MCF 10A (cell line): ENCODE measurements around the gene SSNA1. TPM values are rescaled to one million over a fixed set of nuclear protein-coding genes. Genes with fewer than 3 reads are reported as not detected.
A peak's percentile ranks its signal among the peaks of the same experiment; 100 is the strongest.

Experiments
- BruUV-seq: library from RNA; stranded (reverse); fragments of 400-500 nt; replicated peaks from 2 replicates; lab custom pipeline; 2021; lab: Mats Ljungman, UMichigan
- CTCF ChIA-PET: fragments of 300-600 bp; sonication (Branson Sonifier 250); formaldehyde crosslinking; extraction: SDS; loops from one replicate; lab custom pipeline; 2021; ENCODE audit warnings: antibody characterized with exemption, inconsistent platforms; lab: Yijun Ruan, JAX
- POLR2A ChIA-PET: fragments of 300-600, 350-650 bp; sonication (Branson Sonifier 250); formaldehyde crosslinking; extraction: SDS; loops from one replicate; lab custom pipeline; 2020; ENCODE audit warnings: antibody characterized with exemption, inconsistent platforms; lab: Yijun Ruan, JAX
- DNase-seq: peaks from one replicate; pipeline ENCODE4 v3.0.0-alpha.2; 2018; ENCODE audit not compliant: unreplicated experiment
- H3K27ac Mint-ChIP-seq: one replicate; pipeline ENCODE4 v1.8.0; 2022; ENCODE audit warnings: mild to moderate bottlenecking, low read depth, mixed read lengths; ENCODE audit not compliant: unreplicated experiment
- H3K27me3 Mint-ChIP-seq: one replicate; pipeline ENCODE4 v1.8.0; 2022; ENCODE audit warnings: mixed read lengths; ENCODE audit not compliant: insufficient read depth, unreplicated experiment
- H3K36me3 Mint-ChIP-seq: one replicate; pipeline ENCODE4 v1.8.0; 2022; ENCODE audit warnings: mild to moderate bottlenecking, moderate library complexity, mixed read lengths; ENCODE audit not compliant: insufficient read depth, unreplicated experiment
- H3K4me1 Mint-ChIP-seq: one replicate; pipeline ENCODE4 v1.8.0; 2022; ENCODE audit warnings: mixed read lengths; ENCODE audit not compliant: insufficient read depth, unreplicated experiment
- H3K4me3 Mint-ChIP-seq: one replicate; pipeline ENCODE4 v1.8.0; 2022; ENCODE audit warnings: mild to moderate bottlenecking, moderate library complexity, mixed read lengths; ENCODE audit not compliant: unreplicated experiment
- H3K9me3 Mint-ChIP-seq: one replicate; pipeline ENCODE4 v1.8.0; 2022; ENCODE audit warnings: mixed read lengths; ENCODE audit not compliant: unreplicated experiment
- CTCF ChIP-seq: fragments of 200-600 bp; IDR thresholded peaks from one replicate; pipeline ENCODE4 v1.8.0; 2022; ENCODE audit warnings: antibody characterized with exemption, mild to moderate bottlenecking; ENCODE audit not compliant: unreplicated experiment
- intact Hi-C: fragments of 100-400 bp; cut with micrococcal nuclease; formaldehyde crosslinking; loops from 2 replicates; pipeline ENCODE4 v1.14.1; 2022
- total RNA-seq: library from RNA; stranded (reverse); gene quantifications from 2 replicates; pipeline ENCODE4 v1.2.3, GENCODE V29; 2022

Gene SSNA1
- total RNA-seq, 1 experiment from 2014 or later: 81.4 TPM

GRCh38 chr9:137219757-137220316 lies 31.4 kb downstream of the SSNA1 start:
- Mint-ChIP-seq H3K4me1 (peaks cover 5% of the 10 kb centered on the region), H3K9me3 (no peaks in the 10 kb centered on the region), H3K27me3 (no peaks in the 10 kb centered on the region), H3K36me3 (peaks cover 9% of the 10 kb centered on the region), H3K4me3 (no peak overlapping the region), H3K27ac (no peak overlapping the region)
- no TSS peak for BruUV-seq
- POLR2A ChIA-PET: interaction anchor here (0.6 to 1.9 kb wide), 6 partner anchors 11 to 90 kb away, joined by 3 to 7 read pairs (median 4); partner anchors contain the start of genes NDOR1, TMEM203 and TPRN
- DNase-seq: no peak
- no peak for TF ChIP-seq CTCF
- intact Hi-C loops: loop anchor here (10.0 kb wide), 2 partner anchors 45 to 175 kb away; partner anchors contain the start of genes LRRC26, NPDC1 and TMEM210
- CTCF ChIA-PET: interaction anchor here (0.8 to 0.9 kb wide), 2 partner anchors 17 kb away, joined by 4 read pairs; no protein-coding TSS in a partner anchor

DNA sequence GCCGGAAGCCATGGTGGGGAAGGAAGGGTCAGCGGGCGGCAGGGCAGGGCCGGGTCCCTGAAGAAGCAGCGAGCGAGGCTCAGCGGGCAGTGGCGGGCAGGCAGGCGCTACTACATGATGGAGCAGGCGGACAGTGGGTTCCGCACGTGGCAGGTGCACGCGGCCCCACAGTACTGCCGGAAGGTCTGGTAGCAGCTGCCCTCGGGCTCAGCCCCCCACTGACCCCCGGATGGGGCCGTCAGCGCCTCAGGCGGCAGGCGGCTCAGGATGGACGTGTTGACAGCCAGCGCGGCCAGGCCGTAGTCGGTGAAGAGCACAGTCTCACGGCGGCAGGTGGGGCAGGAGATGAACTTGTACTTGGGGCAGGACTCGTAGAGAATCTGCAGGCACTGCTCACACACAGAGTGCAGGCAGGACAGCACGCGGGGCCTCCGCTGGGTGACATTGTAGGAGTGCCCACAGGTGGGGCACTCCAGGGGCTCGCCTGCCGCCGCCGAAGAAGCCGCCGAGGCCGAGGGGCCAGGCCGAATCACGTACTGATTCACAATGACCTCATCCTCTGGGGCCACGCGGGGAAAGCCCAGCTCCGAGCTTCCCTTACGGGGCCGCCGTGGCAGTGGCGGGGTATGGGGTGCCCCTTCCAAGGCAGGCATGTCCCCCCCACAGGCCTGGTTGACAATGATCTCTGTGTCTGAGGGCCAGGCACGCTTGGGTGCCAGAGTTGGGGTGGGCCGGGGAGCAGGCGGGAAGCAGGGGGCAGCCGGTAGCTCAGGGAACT lies 32.0 kb downstream of the SSNA1 start:
- Mint-ChIP-seq H3K27me3 (no peaks in the 10 kb centered on the region), H3K4me3 (peak overlapping the region; percentile 12), H3K27ac (no peak overlapping the region), H3K36me3 (peaks cover 5% of the 10 kb centered on the region), H3K9me3 (no peaks in the 10 kb centered on the region), H3K4me1 (peaks cover 5% of the 10 kb centered on the region)
- no peak for DNase-seq
- no peak for TF ChIP-seq CTCF
- no TSS peak for BruUV-seq
- CTCF ChIA-PET: interaction anchor here (0.7 to 0.8 kb wide), 2 partner anchors 16 to 274 kb away, joined by 3 to 4 read pairs; no protein-coding TSS in a partner anchor
- intact Hi-C loops: loop anchor here (10.0 kb wide), 2 partner anchors 46 to 176 kb away; partner anchors contain the start of genes LRRC26, NPDC1 and TMEM210
- POLR2A ChIA-PET: interaction anchor here (0.6 to 1.9 kb wide), 6 partner anchors 15 to 91 kb away, joined by 3 to 5 read pairs (median 4); partner anchors contain the start of genes NDOR1, TMEM203 and TPRN

- TF ChIP-seq CTCF: no peak
- Mint-ChIP-seq H3K4me3 (no peak overlapping the region), H3K4me1 (peaks cover 5% of the 10 kb centered on the region), H3K27me3 (no peaks in the 10 kb centered on the region), H3K36me3 (peaks cover 5% of the 10 kb centered on the region), H3K27ac (no peak overlapping the region), H3K9me3 (no peaks in the 10 kb centered on the region)
- BruUV-seq: no TSS peak
- intact Hi-C loops: loop anchor here (10.0 kb wide), 2 partner anchors 46 to 176 kb away; partner anchors contain the start of genes LRRC26, NPDC1 and TMEM210
- no peak for DNase-seq
- ChIA-PET CTCF (interaction anchor here (0.7 kb wide), 1 partner anchor 275 kb away, joined by 3 read pairs; no protein-coding TSS in a partner anchor), POLR2A (interaction anchor here (0.6 to 1.6 kb wide), 3 partner anchors 32 to 238 kb away, joined by 3 to 4 read pairs (median 4); partner anchors contain the start of gene NSMF)
Measured at GRCh38 chr9:137221095-137221505, 32.6 kb downstream of the SSNA1 start.
